ENCODE measurements around the gene SPPL3.

The SPPL3 gene

GRCh38 chr12:120872487-120872886 is 31.7 kb downstream of the SPPL3 start:
- DNase-seq, result no peak

- no peak for DNase-seq
Observed at GRCh38 chr12:120870415-120870814, 33.7 kb downstream of the SPPL3 start.

- DNase-seq, result no peak
Observed at GRCh38 chr12:120869376-120869775, 34.8 kb downstream of the SPPL3 start.

- DNase-seq, result no peak
Observed at GRCh38 chr12:120866108-120866507, 38.0 kb downstream of the SPPL3 start.

GRCh38 chr12:120865098-120865497 is 39.1 kb downstream of the SPPL3 start:
- no peak for DNase-seq

GRCh38 chr12:120862664-120863063 is 41.5 kb downstream of the SPPL3 start:
- DNase-seq, result no peak

GRCh38 chr12:120861074-120861795 is 42.9 kb downstream of the SPPL3 start:
- DNase-seq, result no peak

GRCh38 chr12:120858306-120859088 is 45.7 kb downstream of the SPPL3 start:
- DNase-seq, result no peak

GRCh38 chr12:120856980-120857379 is 47.2 kb downstream of the SPPL3 start:
- no peak for DNase-seq

- DNase-seq, result no peak
Observed at GRCh38 chr12:120855823-120856588, 48.2 kb downstream of the SPPL3 start.

- no peak for DNase-seq
Observed at GRCh38 chr12:120854804-120855203, 49.4 kb downstream of the SPPL3 start.

GRCh38 chr12:120853188-120853587 is 51.0 kb downstream of the SPPL3 start:
- DNase-seq, result no peak

GRCh38 chr12:120851944-120852343 is 52.2 kb downstream of the SPPL3 start:
- no peak for DNase-seq

GRCh38 chr12:120851444-120851843 is 52.7 kb downstream of the SPPL3 start:
- DNase-seq, result no peak

GRCh38 chr12:120849765-120850164 is 54.4 kb downstream of the SPPL3 start:
- peak; percentile 68 for DNase-seq

GRCh38 chr12:120847814-120848213 is 56.3 kb downstream of the SPPL3 start:
- no peak for DNase-seq

GRCh38 chr12:120847392-120847791 is 56.8 kb downstream of the SPPL3 start:
- no peak for DNase-seq

- no peak for DNase-seq
Observed at GRCh38 chr12:120846721-120847120, 57.4 kb downstream of the SPPL3 start.

GRCh38 chr12:120845696-120846095 is 58.5 kb downstream of the SPPL3 start:
- DNase-seq, result no peak

- DNase-seq, result no peak
Observed at GRCh38 chr12:120844768-120845449, 59.2 kb downstream of the SPPL3 start.

- no peak for DNase-seq
Observed at GRCh38 chr12:120844297-120844696, 59.9 kb downstream of the SPPL3 start.

- no peak for DNase-seq
Observed at GRCh38 chr12:120843472-120843871, 60.7 kb downstream of the SPPL3 start.

GRCh38 chr12:120842595-120842994 is 61.6 kb downstream of the SPPL3 start:
- DNase-seq, result no peak
